GM06990 (cell line): ENCODE results near the gene ALDH9A1.

ENCODE experiments used
- DNase-seq: peaks from one replicate; pipeline ENCODE4 v3.0.0-alpha.2; 2011; ENCODE audit not compliant: insufficient read length; ENCODE audit errors: extremely low read depth
- H3K27me3 ChIP-seq: replicated peaks from 2 replicates; pipeline ENCODE4 v1.6.0; 2011; ENCODE audit warnings: low read length; ENCODE audit not compliant: control insufficient read depth, insufficient read depth
- H3K36me3 ChIP-seq: 2 replicates; pipeline ENCODE4 v1.5.1; 2011; ENCODE audit warnings: low read length; ENCODE audit not compliant: control insufficient read depth, insufficient read depth
- H3K4me3 ChIP-seq: replicated peaks from 2 replicates; pipeline ENCODE4 v1.5.1; 2011; ENCODE audit warnings: low read depth, mild to moderate bottlenecking, control low read depth, low read length
- CTCF ChIP-seq: IDR thresholded peaks from 2 replicates; pipeline ENCODE4 v1.5.1; 2011; ENCODE audit warnings: low read length, control low read depth, mild to moderate bottlenecking, inconsistent platforms; ENCODE audit not compliant: insufficient read depth, poor library complexity, severe bottlenecking

Gene ALDH9A1

GRCh38 chr1:165616054-165616612, 82.2 kb downstream of the ALDH9A1 start:
- H3K36me3 ChIP-seq, result no peaks in the 10 kb centered on the region
- no peak for TF ChIP-seq CTCF
- DNase-seq, result no peak
- no peaks in the 10 kb centered on the region for H3K27me3 ChIP-seq
- no peak overlapping the region for H3K4me3 ChIP-seq
